Keratinocyte (primary cell): Measurements from ENCODE around the gene MORN5. TPM values are rescaled to one million over a fixed set of nuclear protein-coding genes. Genes with fewer than 3 reads are reported as not detected.
A peak's percentile ranks its signal among the peaks of the same experiment; 100 is the strongest.

Source experiments
- DNase-seq: peaks from one replicate; pipeline ENCODE4 v3.0.0-alpha.2; 2011; ENCODE audit warnings: low read depth, missing footprints, low spot score
- FAIRE-seq: peaks from 2 replicates; lab custom pipeline; 2011; peaks lifted over from hg19 to GRCh38; lab: Jason Lieb, UNC
- H2AFZ ChIP-seq: 2 replicates; pipeline ENCODE4 v1.6.0; 2012; ENCODE audit warnings: low read length, control low read depth, inconsistent platforms; ENCODE audit not compliant: control insufficient read depth
- H3K27ac ChIP-seq: 2 replicates; pipeline ENCODE4 v1.5.1; 2011; ENCODE audit warnings: low read length; ENCODE audit not compliant: control insufficient read depth, insufficient read depth
- H3K27me3 ChIP-seq: 3 replicates; pipeline ENCODE4 v1.6.0; 2011; ENCODE audit warnings: low read length; ENCODE audit not compliant: control insufficient read depth, insufficient read depth; ENCODE audit errors: extremely low read depth
- H3K36me3 ChIP-seq, 2 experiments: 2 replicates in 1 of 2; 3 replicates in 1 of 2; pipeline ENCODE4 v1.5.1; 2011; ENCODE audit warnings: low read length in 2 of 2, mild to moderate bottlenecking in 1 of 2; ENCODE audit not compliant: control insufficient read depth in 2 of 2, insufficient read depth in 2 of 2; ENCODE audit errors: extremely low read depth in 1 of 2
- H3K4me1 ChIP-seq: 3 replicates; pipeline ENCODE4 v1.5.1; 2011; ENCODE audit warnings: low read length; ENCODE audit not compliant: control insufficient read depth, insufficient read depth; ENCODE audit errors: extremely low read depth
- H3K4me2 ChIP-seq: 3 replicates; pipeline ENCODE4 v1.6.0; 2011; ENCODE audit warnings: low read depth, low read length; ENCODE audit not compliant: control insufficient read depth, insufficient read depth; ENCODE audit errors: extremely low read depth
- H3K4me3 ChIP-seq, 3 experiments: fragments of 200-600 bp in 1 of 3; sonication (generic) in 1 of 3; 2 replicates in 2 of 3; 3 replicates in 1 of 3; pipeline ENCODE4 v1.5.1; 2011 to 2016; ENCODE audit warnings: low read length in 3 of 3, mild to moderate bottlenecking in 3 of 3, control low read depth in 2 of 3, inconsistent platforms in 1 of 3, low read depth in 1 of 3, mixed read lengths in 1 of 3, mixed run types in 1 of 3, moderate library complexity in 1 of 3; ENCODE audit not compliant: control insufficient read depth in 2 of 3, insufficient read depth in 2 of 3; ENCODE audit errors: extremely low read depth in 1 of 3
- H3K79me2 ChIP-seq: 2 replicates; pipeline ENCODE4 v1.6.0; 2012; ENCODE audit warnings: low read length; ENCODE audit not compliant: control insufficient read depth, insufficient read depth
- H3K9ac ChIP-seq: 3 replicates; pipeline ENCODE4 v1.6.0; 2011; ENCODE audit warnings: low read length; ENCODE audit not compliant: control insufficient read depth, insufficient read depth; ENCODE audit errors: extremely low read depth
- H3K9me1 ChIP-seq: 3 replicates; pipeline ENCODE4 v1.6.0; 2011; ENCODE audit warnings: low read length; ENCODE audit not compliant: control insufficient read depth, insufficient read depth; ENCODE audit errors: extremely low read depth
- H3K9me3 ChIP-seq: 2 replicates; pipeline ENCODE4 v1.5.1; 2012; ENCODE audit warnings: low read depth, low read length; ENCODE audit not compliant: control insufficient read depth
- H4K20me1 ChIP-seq: 3 replicates; pipeline ENCODE4 v1.6.0; 2011; ENCODE audit warnings: low read length; ENCODE audit not compliant: control insufficient read depth, insufficient read depth; ENCODE audit errors: extremely low read depth
- EZH2 ChIP-seq: IDR thresholded peaks from one replicate; pipeline ENCODE4 v1.6.1; 2012; ENCODE audit warnings: inconsistent platforms, mild to moderate bottlenecking, low read length, moderate library complexity
- dilution Hi-C: fragments of 300-500 bp; cut with MboI; formaldehyde crosslinking; loops from one replicate; pipeline ENCODE4 v1.7.0; 2020; ENCODE audit warnings: low sequenced_read_pairs; ENCODE audit not compliant: extremely low pct_ligation_motif_present
- polyA plus RNA-seq, 5 experiments: library from polyadenylated mRNA; depleted of rRNA in 3 of 5; stranded (reverse) in 3 of 5; stranded (forward) in 1 of 5; unstranded in 1 of 5; fragments of >200 nt; gene quantifications; 1 replicate in 1 of 5; 2 replicates in 3 of 5; 3 replicates in 1 of 5; pipeline versions ENCODE4 v1.2.1 to v1.2.3, GENCODE V29; 2011 to 2012; ENCODE audit warnings: missing spikeins in 2 of 5, low read depth in 1 of 5, low replicate concordance in 1 of 5
- TF ChIP-seq, protein P1 (sequence below), 3 experiments: IDR thresholded peaks in 1 of 3; conservative IDR thresholded peaks in 1 of 3; optimal IDR thresholded peaks in 1 of 3; 2 replicates in 2 of 3; 3 replicates in 1 of 3; pipeline versions ENCODE3 to v1.5.1; 2011; ENCODE audit warnings: low read length in 3 of 3, mild to moderate bottlenecking in 3 of 3, moderate library complexity in 2 of 3, control low read depth in 1 of 3, inconsistent platforms in 1 of 3; ENCODE audit not compliant: insufficient read depth in 2 of 3; ENCODE audit errors: extremely low read depth in 1 of 3

The MORN5 gene
- polyA plus RNA-seq, 1 donor (not counting 4 experiments of a cell fraction or from before 2014, with no cell fraction given), result not detected

DNA sequence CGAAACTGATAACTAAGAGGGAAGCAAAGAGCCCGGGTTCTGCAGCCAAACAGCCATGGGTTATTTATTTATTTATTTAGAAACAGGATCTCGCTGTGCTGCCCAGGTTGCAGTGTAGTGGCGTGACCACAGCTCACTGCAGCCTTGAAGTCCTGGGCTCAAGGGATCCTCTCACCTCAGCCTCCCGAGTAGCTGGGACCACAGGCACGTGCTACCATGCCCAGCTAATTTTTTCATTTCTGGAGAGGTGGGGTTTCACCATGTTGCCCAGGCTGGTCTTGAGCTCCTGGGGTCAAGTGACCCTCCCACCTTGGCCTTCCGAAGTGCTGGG is 24.2 kb upstream of the MORN5 start:
- Histone ChIP-seq H3K9me1 (no peaks in the 10 kb centered on the region), H3K4me2 (no peak overlapping the region), H3K27me3 (peaks cover 11% of the 10 kb centered on the region), H2AFZ (no peak overlapping the region), H3K79me2 (no peaks in the 10 kb centered on the region), H4K20me1 (no peaks in the 10 kb centered on the region), H3K36me3 (no peaks in the 10 kb centered on the region), H3K9me3 (no peaks in the 10 kb centered on the region), H3K4me1 (peaks cover 7% of the 10 kb centered on the region), H3K4me3 (no peak overlapping the region), H3K27ac (no peak overlapping the region), H3K9ac (no peak overlapping the region)
- TF ChIP-seq, protein P1, sequence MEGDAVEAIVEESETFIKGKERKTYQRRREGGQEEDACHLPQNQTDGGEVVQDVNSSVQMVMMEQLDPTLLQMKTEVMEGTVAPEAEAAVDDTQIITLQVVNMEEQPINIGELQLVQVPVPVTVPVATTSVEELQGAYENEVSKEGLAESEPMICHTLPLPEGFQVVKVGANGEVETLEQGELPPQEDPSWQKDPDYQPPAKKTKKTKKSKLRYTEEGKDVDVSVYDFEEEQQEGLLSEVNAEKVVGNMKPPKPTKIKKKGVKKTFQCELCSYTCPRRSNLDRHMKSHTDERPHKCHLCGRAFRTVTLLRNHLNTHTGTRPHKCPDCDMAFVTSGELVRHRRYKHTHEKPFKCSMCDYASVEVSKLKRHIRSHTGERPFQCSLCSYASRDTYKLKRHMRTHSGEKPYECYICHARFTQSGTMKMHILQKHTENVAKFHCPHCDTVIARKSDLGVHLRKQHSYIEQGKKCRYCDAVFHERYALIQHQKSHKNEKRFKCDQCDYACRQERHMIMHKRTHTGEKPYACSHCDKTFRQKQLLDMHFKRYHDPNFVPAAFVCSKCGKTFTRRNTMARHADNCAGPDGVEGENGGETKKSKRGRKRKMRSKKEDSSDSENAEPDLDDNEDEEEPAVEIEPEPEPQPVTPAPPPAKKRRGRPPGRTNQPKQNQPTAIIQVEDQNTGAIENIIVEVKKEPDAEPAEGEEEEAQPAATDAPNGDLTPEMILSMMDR (optimal IDR thresholded peaks at IDR 0.05 in 1 of 3, IDR thresholded peaks at IDR 0.05 in 1 of 3, conservative IDR thresholded peaks at IDR 0.05 in 1 of 3; ENCODE audit: extremely low read depth in 1 of 3, insufficient read depth in 2 of 3, low read length in 3 of 3), result no peak
- no peak for TF ChIP-seq EZH2
- dilution Hi-C loops, result no loop called here
- FAIRE-seq (no peak), DNase-seq (no peak)

DNA sequence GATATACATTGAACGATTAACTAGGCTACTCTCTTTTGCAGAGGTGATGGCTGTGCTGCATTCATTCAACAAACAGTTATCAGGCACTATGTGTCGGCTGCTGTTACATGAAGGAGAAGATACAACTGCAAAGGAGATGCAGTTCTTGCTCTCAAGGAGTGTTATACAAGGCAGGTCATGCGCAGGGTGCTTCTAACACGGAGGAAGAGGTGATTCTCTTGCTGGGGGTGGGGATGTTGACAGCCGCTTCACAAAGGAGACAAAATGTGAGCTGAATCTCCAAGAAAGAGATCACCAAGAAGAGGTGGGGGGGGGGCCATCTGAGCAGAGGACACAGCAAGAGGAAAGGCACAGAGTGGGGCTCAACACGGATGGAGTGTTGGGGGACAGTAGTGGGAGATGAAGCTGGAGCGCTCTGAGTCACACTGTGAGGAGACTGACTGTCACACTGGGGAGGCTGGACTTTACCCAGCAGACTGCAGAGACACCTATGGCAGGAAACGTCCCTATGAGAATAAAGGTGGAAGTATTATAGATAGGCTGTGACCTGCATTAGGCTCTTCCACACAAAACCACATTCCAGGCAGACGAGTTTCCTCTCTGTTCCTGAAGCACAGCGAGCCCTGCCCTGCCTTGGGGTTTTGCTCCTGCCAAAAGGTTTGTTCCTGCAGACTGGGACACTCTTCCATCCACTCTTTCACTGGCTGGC is 21.0 kb upstream of the MORN5 start:
- H4K20me1 ChIP-seq, result no peaks in the 10 kb centered on the region
- H3K27me3 ChIP-seq, result no peaks in the 10 kb centered on the region
- peak; percentile 61 for FAIRE-seq
- no peak overlapping the region for H3K27ac ChIP-seq
- H3K4me2 ChIP-seq, result no peak overlapping the region
- no peaks in the 10 kb centered on the region for H3K9me1 ChIP-seq
- no peaks in the 10 kb centered on the region for H3K9me3 ChIP-seq
- peaks cover 6 to 9% of the 10 kb centered on the region in 2 experiments for H3K36me3 ChIP-seq
- dilution Hi-C loops, result no loop called here
- no peak for DNase-seq
- TF ChIP-seq EZH2, result no peak
- TF ChIP-seq, protein P1 (optimal IDR thresholded peaks at IDR 0.05 in 1 of 3, IDR thresholded peaks at IDR 0.05 in 1 of 3, conservative IDR thresholded peaks at IDR 0.05 in 1 of 3; ENCODE audit: extremely low read depth in 1 of 3, insufficient read depth in 2 of 3, low read length in 3 of 3), result no peak
- H2AFZ ChIP-seq, result peak overlapping the region; percentile 10
- peaks cover 7% of the 10 kb centered on the region for H3K4me1 ChIP-seq
- H3K4me3 ChIP-seq, result no peak overlapping the region
- H3K79me2 ChIP-seq, result no peaks in the 10 kb centered on the region
- H3K9ac ChIP-seq, result no peak overlapping the region
